Upper lobe of left lung (tissue), 4 donors: ENCODE data around the gene IGFN1.

Experiments used
- EP300 ChIP-seq, 4 donors: sonication (generic); formaldehyde crosslinking; IDR thresholded peaks; one replicate each; pipeline ENCODE4 v1.5.1; 2017; ENCODE audit warnings: antibody characterized with exemption in 4 of 4, control low read depth in 2 of 4
- POLR2A ChIP-seq, 4 donors: fragments of 450-650 bp; IDR thresholded peaks; one replicate each; pipeline ENCODE4 v1.5.1; 2016 to 2017; ENCODE audit warnings: antibody characterized with exemption in 4 of 4, mild to moderate bottlenecking in 2 of 4
- TF ChIP-seq, protein P1 (sequence below), 6 experiments: fragments of 450-650 bp in 4 of 6; fragments of 200-600 bp in 2 of 6; sonication (generic) in 2 of 6; IDR thresholded peaks; one replicate each; pipeline ENCODE4 v1.5.1; 2016 to 2019; ENCODE audit warnings: antibody characterized with exemption in 6 of 6

- TF ChIP-seq, protein P1, sequence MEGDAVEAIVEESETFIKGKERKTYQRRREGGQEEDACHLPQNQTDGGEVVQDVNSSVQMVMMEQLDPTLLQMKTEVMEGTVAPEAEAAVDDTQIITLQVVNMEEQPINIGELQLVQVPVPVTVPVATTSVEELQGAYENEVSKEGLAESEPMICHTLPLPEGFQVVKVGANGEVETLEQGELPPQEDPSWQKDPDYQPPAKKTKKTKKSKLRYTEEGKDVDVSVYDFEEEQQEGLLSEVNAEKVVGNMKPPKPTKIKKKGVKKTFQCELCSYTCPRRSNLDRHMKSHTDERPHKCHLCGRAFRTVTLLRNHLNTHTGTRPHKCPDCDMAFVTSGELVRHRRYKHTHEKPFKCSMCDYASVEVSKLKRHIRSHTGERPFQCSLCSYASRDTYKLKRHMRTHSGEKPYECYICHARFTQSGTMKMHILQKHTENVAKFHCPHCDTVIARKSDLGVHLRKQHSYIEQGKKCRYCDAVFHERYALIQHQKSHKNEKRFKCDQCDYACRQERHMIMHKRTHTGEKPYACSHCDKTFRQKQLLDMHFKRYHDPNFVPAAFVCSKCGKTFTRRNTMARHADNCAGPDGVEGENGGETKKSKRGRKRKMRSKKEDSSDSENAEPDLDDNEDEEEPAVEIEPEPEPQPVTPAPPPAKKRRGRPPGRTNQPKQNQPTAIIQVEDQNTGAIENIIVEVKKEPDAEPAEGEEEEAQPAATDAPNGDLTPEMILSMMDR (IDR thresholded peaks at IDR 0.05), result no peak
- TF ChIP-seq POLR2A (IDR thresholded peaks at IDR 0.05) (no peak), EP300 (IDR thresholded peaks at IDR 0.05) (no peak)
These were observed 39.4 kb downstream of the IGFN1 start for GRCh38 chr1:201229771-201230635.
